ENCODE data around the gene DNAJC7.

Gene DNAJC7

DNA sequence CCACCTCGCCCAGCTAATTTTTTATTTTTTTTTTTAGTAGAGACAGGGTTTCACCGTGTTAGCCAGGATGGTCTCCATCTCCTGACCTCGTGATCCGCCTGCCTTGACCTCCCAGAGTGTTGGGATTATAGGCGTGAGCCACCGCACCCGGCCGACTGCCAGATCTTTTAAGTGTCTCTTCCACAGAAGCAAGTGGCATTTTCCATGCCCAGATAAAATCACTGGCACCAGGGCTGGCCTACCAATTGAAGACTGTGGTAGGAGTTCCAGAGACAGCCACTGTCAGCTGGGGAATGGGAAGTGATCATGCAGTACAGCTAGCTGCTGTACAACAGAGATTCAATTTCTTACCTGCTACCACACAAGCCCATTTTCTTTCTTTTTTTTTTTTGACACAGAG lies 32.8 kb downstream of the DNAJC7 start:
- H3K36me3 ChIP-seq (ENCODE audit: insufficient read depth, low read length) = peaks cover 62% of the 10 kb centered on the region
- no peaks in the 10 kb centered on the region for H3K9me3 ChIP-seq (ENCODE audit: control insufficient read depth, insufficient read depth, low read length)
- H3K9ac ChIP-seq (ENCODE audit: low read depth, low read length) = no peak overlapping the region
- H3K4me1 ChIP-seq (ENCODE audit: insufficient read depth, low read length) = no peaks in the 10 kb centered on the region

DNA sequence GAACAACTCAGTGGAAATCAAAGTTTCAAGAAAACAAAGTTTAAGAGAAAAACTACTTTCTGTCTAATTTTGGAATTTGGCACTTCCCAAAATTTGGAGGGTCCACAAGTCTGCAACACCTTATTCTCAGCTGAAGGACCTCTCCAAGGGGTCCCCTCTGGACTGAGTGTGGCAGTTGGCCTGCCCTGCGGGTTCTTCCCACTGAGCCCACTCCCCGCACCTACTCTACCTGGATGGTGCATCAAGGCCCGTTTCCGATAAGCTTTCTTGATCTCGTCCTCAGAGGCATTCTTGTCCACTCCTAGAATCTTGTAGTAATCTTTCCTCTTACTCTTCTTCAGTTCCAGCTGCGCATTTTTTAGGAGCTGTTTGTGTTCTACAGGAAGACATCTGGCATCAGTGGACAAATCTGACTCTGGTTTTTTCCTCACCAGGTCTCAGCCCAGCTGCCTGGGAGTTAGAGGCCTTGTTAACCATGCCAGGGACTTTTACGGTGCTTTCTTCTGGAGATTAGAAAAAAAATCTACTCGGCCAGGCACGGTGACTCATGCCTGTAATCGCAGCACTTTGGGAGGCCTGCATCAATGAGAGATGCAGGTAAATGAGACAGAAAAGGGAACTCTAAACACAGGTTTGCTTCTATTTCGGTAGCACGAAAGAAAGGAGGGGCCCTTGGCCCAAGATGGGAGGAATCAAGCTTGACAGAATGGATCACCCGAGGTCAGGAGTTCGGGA lies 35.0 kb downstream of the DNAJC7 start:
- peaks cover 60% of the 10 kb centered on the region for H3K36me3 ChIP-seq (ENCODE audit: insufficient read depth, low read length)
- no peaks in the 10 kb centered on the region for H3K9me3 ChIP-seq (ENCODE audit: control insufficient read depth, insufficient read depth, low read length)
- no peaks in the 10 kb centered on the region for H3K4me1 ChIP-seq (ENCODE audit: insufficient read depth, low read length)
- H3K9ac ChIP-seq (ENCODE audit: low read depth, low read length) = no peak overlapping the region

DNA sequence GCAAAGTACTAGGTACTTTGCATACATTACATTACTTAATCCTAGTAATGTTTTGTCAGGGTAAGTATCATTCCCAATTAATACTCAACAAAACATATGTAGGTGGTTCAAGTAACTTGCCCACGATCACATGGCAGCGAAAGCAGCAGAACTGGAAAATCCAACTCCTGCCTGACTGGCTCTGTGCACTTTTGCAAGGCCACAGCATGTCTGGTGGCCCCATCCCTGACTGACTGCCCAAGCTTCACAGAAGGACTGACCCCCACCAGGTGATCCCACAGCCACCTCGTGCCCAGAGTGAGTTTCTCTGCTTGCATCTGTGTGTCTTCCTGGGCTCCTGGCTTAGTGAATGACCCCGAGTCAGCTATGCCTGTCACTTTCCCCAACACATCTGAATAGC lies 39.2 kb downstream of the DNAJC7 start:
- Histone ChIP-seq H3K36me3 (ENCODE audit: insufficient read depth, low read length) (peaks cover 59% of the 10 kb centered on the region), H3K9me3 (ENCODE audit: control insufficient read depth, insufficient read depth, low read length) (no peaks in the 10 kb centered on the region), H3K9ac (ENCODE audit: low read depth, low read length) (no peak overlapping the region), H3K4me1 (ENCODE audit: insufficient read depth, low read length) (no peaks in the 10 kb centered on the region)

DNA sequence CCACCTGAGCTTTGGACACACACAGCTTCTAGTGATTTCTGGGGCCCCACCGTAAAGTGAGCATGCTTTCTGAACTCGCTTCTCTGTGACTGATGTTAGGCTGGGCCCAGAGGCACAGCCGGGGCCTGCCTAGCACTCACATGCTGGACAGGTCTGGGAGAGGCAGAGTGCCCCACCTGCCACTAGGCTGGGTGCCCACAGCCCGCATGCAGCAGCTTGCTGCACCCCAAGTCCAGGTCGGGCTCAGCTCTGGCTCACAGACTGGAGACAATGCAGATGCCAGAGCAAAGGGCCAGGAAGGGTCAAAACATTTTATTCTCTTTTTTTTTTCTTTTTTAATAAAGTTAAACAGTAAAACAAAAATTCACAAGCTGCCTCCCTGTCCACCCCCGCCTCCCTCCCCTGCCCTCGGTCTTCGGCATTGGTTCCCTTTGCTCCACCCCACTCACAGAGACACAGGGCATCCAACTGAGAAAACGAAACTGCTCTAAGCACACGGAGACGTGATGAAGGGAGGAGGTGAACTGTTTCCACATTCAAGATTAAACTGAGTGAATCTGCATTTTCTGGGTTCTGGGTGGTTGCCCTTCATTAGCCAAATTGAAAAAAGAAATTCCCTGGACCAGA lies 41.0 kb downstream of the DNAJC7 start:
- Histone ChIP-seq H3K9me3 (ENCODE audit: control insufficient read depth, insufficient read depth, low read length) (no peaks in the 10 kb centered on the region), H3K9ac (ENCODE audit: low read depth, low read length) (no peak overlapping the region), H3K36me3 (ENCODE audit: insufficient read depth, low read length) (peaks cover 43% of the 10 kb centered on the region), H3K4me1 (ENCODE audit: insufficient read depth, low read length) (no peaks in the 10 kb centered on the region)

DNA sequence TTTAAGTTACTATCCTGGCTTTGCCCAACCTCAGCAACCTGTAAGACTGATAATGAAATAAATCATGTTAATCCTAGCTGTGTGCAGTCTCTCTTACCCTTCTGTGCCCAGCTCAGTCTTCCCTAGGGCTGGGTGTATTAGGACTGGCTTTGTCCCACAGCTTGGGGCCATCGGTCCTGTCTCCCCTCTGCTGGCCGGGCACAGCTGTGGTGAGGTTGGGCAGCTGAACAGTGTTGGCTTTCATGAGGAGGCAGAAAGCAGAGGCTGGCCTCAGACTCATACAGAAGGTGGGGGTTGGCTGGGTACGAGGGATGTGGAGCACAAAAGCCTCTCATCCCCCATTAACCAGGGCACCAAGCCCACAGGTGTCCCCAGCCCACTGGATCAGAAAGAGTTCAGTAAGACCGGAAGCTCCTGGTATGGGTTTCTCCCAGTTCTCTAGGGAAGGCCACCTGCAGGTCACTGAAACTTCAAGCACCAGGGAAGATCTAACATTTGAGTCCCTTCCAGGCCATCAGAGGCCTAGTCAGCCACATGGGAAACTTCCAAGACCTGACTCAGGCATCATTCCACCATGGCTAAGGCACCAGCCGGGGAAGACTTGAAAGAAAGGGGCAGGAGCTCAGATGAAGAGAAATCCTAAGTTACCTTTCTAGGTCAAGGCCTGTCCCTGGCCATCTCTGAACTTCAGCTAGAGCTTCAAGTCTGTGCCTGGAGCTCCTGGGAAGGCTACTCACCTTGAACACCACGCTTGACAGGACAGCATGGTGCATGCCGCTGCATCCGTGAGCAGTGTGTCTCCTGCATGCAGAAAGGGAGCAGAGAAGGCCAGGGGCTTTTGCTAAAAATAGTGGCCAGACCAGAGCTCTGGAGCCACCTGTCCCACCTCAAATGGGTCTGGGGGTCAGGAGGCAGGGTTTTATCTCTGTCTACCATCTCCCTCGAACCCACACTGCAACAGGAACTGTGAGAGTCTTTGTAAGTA lies 41.8 kb downstream of the DNAJC7 start:
- H3K9ac ChIP-seq (ENCODE audit: low read depth, low read length) = no peak overlapping the region
- peaks cover 41% of the 10 kb centered on the region for H3K36me3 ChIP-seq (ENCODE audit: insufficient read depth, low read length)
- H3K9me3 ChIP-seq (ENCODE audit: control insufficient read depth, insufficient read depth, low read length) = no peaks in the 10 kb centered on the region
- no peaks in the 10 kb centered on the region for H3K4me1 ChIP-seq (ENCODE audit: insufficient read depth, low read length)

DNA sequence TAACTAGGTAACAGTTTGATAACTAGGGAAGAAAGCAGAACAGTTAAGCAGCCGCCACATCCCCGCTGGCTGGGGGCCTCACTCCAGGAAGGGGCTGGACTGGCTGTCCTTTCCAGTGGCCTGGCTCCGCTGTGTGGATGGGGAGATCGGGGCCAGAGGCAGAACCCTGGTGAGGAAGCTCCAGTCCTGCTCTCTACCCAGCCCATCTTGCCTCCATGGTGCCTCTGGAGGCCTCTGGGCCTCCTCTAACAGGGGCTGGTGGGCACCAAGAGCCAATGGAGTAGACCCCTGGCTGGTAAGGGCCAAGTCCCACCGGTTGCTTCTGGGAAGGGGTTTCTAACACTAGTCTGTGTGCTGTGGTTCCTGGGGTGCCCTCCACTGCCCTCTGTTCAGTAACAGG lies 42.6 kb downstream of the DNAJC7 start:
- Histone ChIP-seq H3K36me3 (ENCODE audit: insufficient read depth, low read length) (peaks cover 38% of the 10 kb centered on the region), H3K9ac (ENCODE audit: low read depth, low read length) (no peak overlapping the region), H3K9me3 (ENCODE audit: control insufficient read depth, insufficient read depth, low read length) (no peaks in the 10 kb centered on the region), H3K4me1 (ENCODE audit: insufficient read depth, low read length) (no peaks in the 10 kb centered on the region)

DNA sequence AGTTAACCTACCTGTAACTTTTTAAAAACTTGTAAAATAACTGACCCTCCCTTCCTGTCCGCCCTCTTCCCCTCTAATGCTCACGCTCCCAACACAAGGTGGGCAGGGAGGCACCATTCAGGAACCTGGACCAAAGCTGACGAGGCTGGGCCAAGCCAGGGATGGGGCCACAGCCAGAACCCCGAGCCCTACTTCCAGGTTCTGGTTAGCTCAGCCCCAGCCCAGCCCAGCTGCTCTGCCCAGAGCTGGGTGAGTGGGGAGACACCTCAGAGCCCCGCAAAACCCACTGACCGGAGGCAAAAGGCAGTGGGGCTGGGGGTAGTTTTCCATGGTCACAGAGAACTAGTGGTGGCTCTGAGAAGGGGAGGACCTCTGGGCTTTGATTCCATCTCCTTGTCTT lies 43.2 kb downstream of the DNAJC7 start:
- H3K36me3 ChIP-seq (ENCODE audit: insufficient read depth, low read length) = peaks cover 38% of the 10 kb centered on the region
- H3K9ac ChIP-seq (ENCODE audit: low read depth, low read length) = no peak overlapping the region
- no peaks in the 10 kb centered on the region for H3K9me3 ChIP-seq (ENCODE audit: control insufficient read depth, insufficient read depth, low read length)
- H3K4me1 ChIP-seq (ENCODE audit: insufficient read depth, low read length) = no peaks in the 10 kb centered on the region

DNA sequence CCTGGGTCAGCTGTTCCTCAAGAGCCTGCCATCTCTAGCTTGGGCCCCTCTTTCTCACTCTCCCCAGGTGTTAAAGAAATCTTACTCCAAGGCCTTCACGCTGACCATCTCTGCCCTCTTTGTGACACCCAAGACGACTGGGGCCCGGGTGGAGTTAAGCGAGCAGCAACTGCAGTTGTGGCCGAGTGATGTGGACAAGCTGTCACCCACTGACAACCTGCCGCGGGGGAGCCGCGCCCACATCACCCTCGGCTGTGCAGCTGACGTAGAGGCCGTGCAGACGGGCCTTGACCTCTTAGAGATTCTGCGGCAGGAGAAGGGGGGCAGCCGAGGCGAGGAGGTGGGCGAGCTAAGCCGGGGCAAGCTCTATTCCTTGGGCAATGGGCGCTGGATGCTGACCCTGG lies 43.8 kb downstream of the DNAJC7 start:
- H3K9me3 ChIP-seq (ENCODE audit: control insufficient read depth, insufficient read depth, low read length) = no peaks in the 10 kb centered on the region
- peaks cover 38% of the 10 kb centered on the region for H3K36me3 ChIP-seq (ENCODE audit: insufficient read depth, low read length)
- H3K4me1 ChIP-seq (ENCODE audit: insufficient read depth, low read length) = no peaks in the 10 kb centered on the region
- no peak overlapping the region for H3K9ac ChIP-seq (ENCODE audit: low read depth, low read length)

DNA sequence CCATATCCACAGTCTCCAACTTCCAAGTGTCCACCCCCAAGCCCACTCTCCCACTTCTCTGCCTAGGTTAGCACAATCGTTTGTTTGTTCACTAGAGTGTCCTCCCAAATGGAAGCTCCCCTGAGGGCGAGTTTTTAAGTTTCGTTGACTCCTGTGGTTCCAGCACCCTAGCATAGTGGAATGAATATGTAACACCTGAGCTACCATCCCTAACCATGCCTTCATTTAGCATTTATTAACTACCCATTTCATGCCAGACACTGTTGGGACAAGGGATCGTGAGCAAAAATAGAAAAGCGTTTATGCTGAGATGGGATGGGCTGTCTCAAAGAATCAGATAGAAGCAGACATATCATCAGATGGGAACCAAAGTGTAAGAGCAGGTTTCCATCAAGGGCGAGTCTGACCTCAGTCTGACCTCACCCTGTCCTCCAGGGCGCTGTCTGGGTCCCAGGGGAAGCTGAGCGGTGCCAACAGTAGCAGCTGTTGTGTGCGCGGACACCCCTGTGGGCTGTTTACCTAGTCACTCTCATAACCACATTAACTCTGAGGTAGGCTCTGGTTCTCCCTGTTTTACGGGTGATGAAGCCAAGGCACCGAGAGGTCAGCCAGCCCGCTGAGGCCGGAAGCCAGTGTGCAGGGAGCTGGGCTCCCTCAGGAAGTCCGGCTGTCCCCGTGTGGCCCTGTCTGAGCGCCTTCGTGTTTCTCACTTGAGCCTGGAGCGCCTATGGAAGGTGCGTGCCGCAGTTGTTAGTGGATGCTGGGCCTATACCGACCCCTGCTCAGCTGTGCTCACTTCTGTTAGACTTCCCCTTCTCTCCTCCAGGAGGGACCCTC lies 44.5 kb downstream of the DNAJC7 start:
- Histone ChIP-seq H3K36me3 (ENCODE audit: insufficient read depth, low read length) (peaks cover 32% of the 10 kb centered on the region), H3K9me3 (ENCODE audit: control insufficient read depth, insufficient read depth, low read length) (no peaks in the 10 kb centered on the region), H3K4me1 (ENCODE audit: insufficient read depth, low read length) (no peaks in the 10 kb centered on the region), H3K9ac (ENCODE audit: low read depth, low read length) (no peak overlapping the region)

DNA sequence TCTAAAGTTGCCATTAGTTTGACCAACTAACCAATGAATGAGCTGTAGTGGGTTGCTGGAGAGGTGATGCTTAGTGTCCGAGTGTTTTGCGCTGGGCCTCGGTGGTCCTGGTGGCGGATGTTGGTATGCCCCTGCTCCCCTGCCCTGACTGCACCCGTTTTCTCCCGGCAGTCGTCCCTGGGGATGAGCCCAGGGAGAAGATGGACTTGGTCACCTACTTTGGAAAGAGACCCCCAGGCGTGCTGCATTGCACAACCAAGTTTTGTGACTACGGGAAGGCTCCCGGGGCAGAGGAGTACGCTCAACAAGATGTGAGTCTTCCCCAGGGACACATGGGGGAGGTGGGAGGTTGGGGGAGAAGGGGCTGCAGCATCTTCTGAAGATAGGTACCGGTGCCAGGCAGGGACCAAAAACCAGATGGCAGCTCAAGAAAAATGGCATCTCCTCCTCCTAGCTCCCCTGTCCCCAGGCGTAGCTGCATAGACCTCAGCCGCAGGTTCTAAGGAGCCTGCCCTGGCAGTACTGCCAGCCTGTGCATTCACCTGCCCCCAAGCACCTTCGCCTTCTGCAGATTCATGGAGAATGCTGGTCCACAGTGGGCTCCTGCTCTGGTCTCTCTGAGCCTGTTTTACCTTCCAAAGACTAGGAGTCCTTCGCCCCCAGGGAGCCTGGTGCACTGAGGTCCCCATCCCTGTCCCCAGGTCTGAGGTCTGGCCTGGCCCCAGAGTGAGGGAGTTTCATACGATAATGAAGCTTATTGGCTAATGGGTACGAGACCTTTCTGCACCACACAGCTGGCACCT lies 45.3 kb downstream of the DNAJC7 start:
- H3K9ac ChIP-seq (ENCODE audit: low read depth, low read length) = no peak overlapping the region
- H3K9me3 ChIP-seq (ENCODE audit: control insufficient read depth, insufficient read depth, low read length) = no peaks in the 10 kb centered on the region
- H3K4me1 ChIP-seq (ENCODE audit: insufficient read depth, low read length) = no peaks in the 10 kb centered on the region
- peaks cover 25% of the 10 kb centered on the region for H3K36me3 ChIP-seq (ENCODE audit: insufficient read depth, low read length)

DNA sequence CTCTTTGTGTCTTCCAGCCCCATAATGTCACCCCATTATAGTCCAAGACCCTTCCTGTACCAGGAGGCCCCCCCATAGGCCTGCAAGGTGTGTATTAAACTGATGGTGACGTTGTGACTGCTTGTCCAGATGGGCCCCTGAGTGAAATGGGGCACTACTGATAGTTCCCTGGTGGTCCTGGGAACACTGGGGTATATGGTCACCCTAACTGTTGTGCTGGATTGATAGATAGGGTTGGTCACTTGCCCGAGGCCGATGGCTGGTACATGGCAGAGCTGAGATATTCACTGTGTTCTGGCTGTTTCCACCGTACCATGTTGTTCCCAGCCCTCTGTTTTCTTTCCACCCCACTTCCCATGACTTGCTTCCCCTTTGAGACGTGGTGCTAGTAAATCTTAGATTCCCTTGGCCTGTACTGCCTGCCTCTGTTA lies 46.3 kb downstream of the DNAJC7 start:
- Histone ChIP-seq H3K4me1 (ENCODE audit: insufficient read depth, low read length) (no peaks in the 10 kb centered on the region), H3K9ac (ENCODE audit: low read depth, low read length) (no peak overlapping the region), H3K9me3 (ENCODE audit: control insufficient read depth, insufficient read depth, low read length) (no peaks in the 10 kb centered on the region), H3K36me3 (ENCODE audit: insufficient read depth, low read length) (peaks cover 19% of the 10 kb centered on the region)

DNA sequence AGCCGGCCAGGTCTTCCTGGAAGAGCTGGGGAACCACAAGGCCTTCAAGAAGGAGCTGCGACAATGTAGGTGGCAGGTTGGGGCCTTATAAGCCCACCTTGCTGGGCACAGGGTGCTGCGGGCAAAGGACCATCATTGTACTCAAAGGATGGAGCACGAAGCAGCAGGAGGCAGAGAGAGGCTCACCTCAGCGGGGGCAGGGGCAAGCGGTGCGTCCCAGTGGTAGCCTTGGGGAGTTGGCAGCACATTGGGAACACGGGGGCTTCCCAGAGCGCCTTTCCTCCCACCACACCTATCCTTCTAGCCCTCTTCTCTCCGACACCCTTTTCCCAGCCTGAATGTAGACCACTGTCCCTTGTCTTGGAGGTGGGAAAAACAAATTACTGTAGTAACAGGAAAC lies 48.6 kb downstream of the DNAJC7 start:
- no peaks in the 10 kb centered on the region for H3K9me3 ChIP-seq (ENCODE audit: control insufficient read depth, insufficient read depth, low read length)
- H3K9ac ChIP-seq (ENCODE audit: low read depth, low read length) = no peak overlapping the region
- H3K36me3 ChIP-seq (ENCODE audit: insufficient read depth, low read length) = peaks cover 4% of the 10 kb centered on the region; the same call in 1 of the 2 replicates
- H3K4me1 ChIP-seq (ENCODE audit: insufficient read depth, low read length) = peaks cover 6% of the 10 kb centered on the region; the same call in 1 of the 2 replicates

DNA sequence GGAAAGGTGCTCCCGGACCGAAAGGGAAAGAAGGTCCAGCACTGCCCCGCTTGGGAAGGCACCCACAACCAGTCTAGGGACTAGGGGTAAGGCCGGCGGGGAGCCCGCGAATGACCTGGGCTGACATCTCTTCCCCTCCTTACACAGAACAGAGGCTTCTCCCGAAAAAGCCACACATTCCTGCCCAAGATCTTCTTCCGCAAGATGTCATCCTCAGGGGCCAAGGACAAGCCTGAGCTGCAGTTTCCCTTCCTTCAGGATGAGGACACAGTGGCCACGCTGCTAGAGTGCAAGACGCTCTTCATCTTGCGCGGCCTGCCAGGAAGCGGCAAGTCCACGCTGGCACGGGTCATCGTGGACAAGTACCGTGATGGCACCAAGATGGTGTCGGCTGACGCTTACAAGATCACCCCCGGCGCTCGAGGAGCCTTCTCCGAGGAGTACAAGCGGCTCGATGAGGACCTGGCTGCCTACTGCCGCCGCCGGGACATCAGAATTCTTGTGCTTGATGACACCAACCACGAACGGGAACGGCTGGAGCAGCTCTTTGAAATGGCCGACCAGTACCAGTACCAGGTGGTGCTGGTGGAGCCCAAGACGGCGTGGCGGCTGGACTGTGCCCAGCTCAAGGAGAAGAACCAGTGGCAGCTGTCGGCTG lies 49.2 kb downstream of the DNAJC7 start:
- Histone ChIP-seq H3K36me3 (ENCODE audit: insufficient read depth, low read length) (peaks cover 4% of the 10 kb centered on the region; the same call in 1 of the 2 replicates), H3K4me1 (ENCODE audit: insufficient read depth, low read length) (peaks cover 6% of the 10 kb centered on the region; the same call in 1 of the 2 replicates), H3K9ac (ENCODE audit: low read depth, low read length) (no peak overlapping the region), H3K9me3 (ENCODE audit: control insufficient read depth, insufficient read depth, low read length) (no peaks in the 10 kb centered on the region)
